SK-N-SH (cell line): ENCODE measurements around the gene CTSF. TPM values are rescaled to one million over a fixed set of nuclear protein-coding genes. Genes with fewer than 3 reads are reported as not detected.

Experiments used
- ELF1 ChIP-seq: IDR thresholded peaks from 2 replicates; pipeline ENCODE4 v1.4.0; 2012
- EP300 ChIP-seq, 2 experiments: IDR thresholded peaks; 2 replicates each; pipeline versions ENCODE4 v1.4.0 to v1.6.1; 2012; ENCODE audit warnings: borderline replicate concordance in 1 of 2, low read depth in 1 of 2, low read length in 1 of 2
- FOSL2 ChIP-seq: IDR thresholded peaks from 2 replicates; pipeline ENCODE4 v1.4.0; 2012; ENCODE audit warnings: low read depth, mild to moderate bottlenecking, moderate library complexity, borderline replicate concordance
- FOXJ3 ChIP-seq: sonication (generic); formaldehyde crosslinking; IDR thresholded peaks from 2 replicates; pipeline ENCODE4 v1.5.1; 2020; ENCODE audit warnings: mild to moderate bottlenecking, missing genetic modification reagents
- GATA2 ChIP-seq: sonication (generic); formaldehyde crosslinking; IDR thresholded peaks from 2 replicates; pipeline ENCODE4 v1.5.0; 2020; ENCODE audit warnings: mild to moderate bottlenecking, missing genetic modification reagents
- JUND ChIP-seq: IDR thresholded peaks from 2 replicates; pipeline ENCODE4 v1.4.0; 2012
- MEF2A ChIP-seq: IDR thresholded peaks from 2 replicates; pipeline ENCODE4 v1.4.0; 2012; ENCODE audit warnings: low read depth, borderline replicate concordance
- NFIC ChIP-seq: IDR thresholded peaks from 2 replicates; pipeline ENCODE4 v1.4.0; 2012; ENCODE audit warnings: borderline replicate concordance
- RAD21 ChIP-seq: IDR thresholded peaks from 2 replicates; pipeline ENCODE4 v1.6.1; 2012; ENCODE audit warnings: mild to moderate bottlenecking, low read length
- REST ChIP-seq: IDR thresholded peaks from 2 replicates; pipeline ENCODE4 v1.6.1; 2012; ENCODE audit warnings: mild to moderate bottlenecking, low read depth, low read length, moderate library complexity
- RFX5 ChIP-seq: IDR thresholded peaks from 2 replicates; pipeline ENCODE4 v1.6.1; 2012; ENCODE audit warnings: mild to moderate bottlenecking, improper control_type of control experiment, low read length
- RXRA ChIP-seq: IDR thresholded peaks from 2 replicates; pipeline ENCODE4 v1.4.0; 2012; ENCODE audit warnings: low read depth, mild to moderate bottlenecking, borderline replicate concordance
- TAF1 ChIP-seq: IDR thresholded peaks from 2 replicates; pipeline ENCODE4 v1.6.1; 2012; ENCODE audit warnings: low read depth, mild to moderate bottlenecking, low read length, moderate library complexity, borderline replicate concordance
- TCF12 ChIP-seq: IDR thresholded peaks from 2 replicates; pipeline ENCODE4 v1.4.0; 2012
- YY1 ChIP-seq: IDR thresholded peaks from 2 replicates; pipeline ENCODE4 v1.4.0; 2012; ENCODE audit warnings: low read depth, mild to moderate bottlenecking
- polyA plus RNA-seq, 3 experiments: library from polyadenylated mRNA; depleted of rRNA; stranded (reverse); fragments of >200 nt; gene quantifications; 2 replicates each; pipeline ENCODE4 v1.2.3, GENCODE V29; 2012
- TF ChIP-seq, protein P1 (sequence below): IDR thresholded peaks from 2 replicates; pipeline ENCODE4 v1.4.0; 2012; ENCODE audit warnings: low read depth, borderline replicate concordance
- TF ChIP-seq, protein P2 (sequence below): fragments of 200-600 bp; sonication (generic); IDR thresholded peaks from 2 replicates; pipeline ENCODE4 v1.6.1; 2017; ENCODE audit warnings: antibody characterized with exemption, mild to moderate bottlenecking, moderate library complexity

Gene CTSF
- polyA plus RNA-seq, 1 of the 3 experiments (the other 2 are of a cell fraction) = 57.2 TPM

DNA sequence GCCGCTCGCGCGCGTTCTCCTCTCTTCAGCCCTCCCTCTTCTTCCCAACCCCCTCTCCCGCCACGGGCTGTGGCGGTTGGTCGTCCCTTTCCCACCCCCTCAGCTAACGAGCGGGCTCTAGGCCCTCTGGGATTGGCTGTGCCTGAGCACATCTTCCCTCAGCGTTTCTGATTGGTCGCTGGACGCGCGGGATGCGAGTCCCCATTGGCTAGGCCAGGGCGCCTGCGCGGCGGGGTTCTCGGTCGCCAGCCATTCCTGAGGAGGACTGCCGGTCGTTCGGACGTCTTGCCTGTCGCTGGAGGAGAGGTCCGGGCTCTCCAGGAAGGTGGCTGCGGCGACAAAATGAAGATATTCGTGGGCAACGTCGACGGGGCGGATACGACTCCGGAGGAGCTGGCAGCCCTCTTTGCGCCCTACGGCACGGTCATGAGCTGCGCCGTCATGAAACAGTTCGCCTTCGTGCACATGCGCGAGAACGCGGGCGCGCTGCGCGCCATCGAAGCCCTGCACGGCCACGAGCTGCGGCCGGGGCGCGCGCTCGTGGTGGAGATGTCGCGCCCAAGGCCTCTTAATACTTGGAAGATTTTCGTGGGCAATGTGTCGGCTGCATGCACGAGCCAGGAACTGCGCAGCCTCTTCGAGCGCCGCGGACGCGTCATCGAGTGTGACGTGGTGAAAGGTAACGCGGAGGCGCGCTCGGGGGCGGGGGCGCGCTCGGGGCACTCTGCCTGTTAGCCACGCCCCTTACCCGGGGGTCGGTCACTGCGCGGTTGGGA, 48.2 kb upstream of the CTSF start, which contains the start of gene RBM14 (continued):
- TF ChIP-seq, protein P1, sequence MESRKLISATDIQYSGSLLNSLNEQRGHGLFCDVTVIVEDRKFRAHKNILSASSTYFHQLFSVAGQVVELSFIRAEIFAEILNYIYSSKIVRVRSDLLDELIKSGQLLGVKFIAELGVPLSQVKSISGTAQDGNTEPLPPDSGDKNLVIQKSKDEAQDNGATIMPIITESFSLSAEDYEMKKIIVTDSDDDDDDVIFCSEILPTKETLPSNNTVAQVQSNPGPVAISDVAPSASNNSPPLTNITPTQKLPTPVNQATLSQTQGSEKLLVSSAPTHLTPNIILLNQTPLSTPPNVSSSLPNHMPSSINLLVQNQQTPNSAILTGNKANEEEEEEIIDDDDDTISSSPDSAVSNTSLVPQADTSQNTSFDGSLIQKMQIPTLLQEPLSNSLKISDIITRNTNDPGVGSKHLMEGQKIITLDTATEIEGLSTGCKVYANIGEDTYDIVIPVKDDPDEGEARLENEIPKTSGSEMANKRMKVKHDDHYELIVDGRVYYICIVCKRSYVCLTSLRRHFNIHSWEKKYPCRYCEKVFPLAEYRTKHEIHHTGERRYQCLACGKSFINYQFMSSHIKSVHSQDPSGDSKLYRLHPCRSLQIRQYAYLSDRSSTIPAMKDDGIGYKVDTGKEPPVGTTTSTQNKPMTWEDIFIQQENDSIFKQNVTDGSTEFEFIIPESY = no peak
- TF ChIP-seq RXRA (no peak), YY1 (peak; percentile 80), NFIC (no peak), RAD21 (no peak), FOXJ3 (CRISPR knock-in tag) (no peak), FOSL2 (no peak), EP300 (IDR thresholded peaks at IDR 0.05; ENCODE audit: borderline replicate concordance in 1 of 2, low read depth in 1 of 2, low read length in 1 of 2) (no peak), RFX5 (peak; percentile 82), JUND (no peak), REST (peak; percentile 53; the same call in 1 of the 2 replicates), ELF1 (no peak), TCF12 (no peak), GATA2 (CRISPR knock-in tag) (no peak), TAF1 (peak; percentile 97), MEF2A (no peak)
- TF ChIP-seq, protein P2, sequence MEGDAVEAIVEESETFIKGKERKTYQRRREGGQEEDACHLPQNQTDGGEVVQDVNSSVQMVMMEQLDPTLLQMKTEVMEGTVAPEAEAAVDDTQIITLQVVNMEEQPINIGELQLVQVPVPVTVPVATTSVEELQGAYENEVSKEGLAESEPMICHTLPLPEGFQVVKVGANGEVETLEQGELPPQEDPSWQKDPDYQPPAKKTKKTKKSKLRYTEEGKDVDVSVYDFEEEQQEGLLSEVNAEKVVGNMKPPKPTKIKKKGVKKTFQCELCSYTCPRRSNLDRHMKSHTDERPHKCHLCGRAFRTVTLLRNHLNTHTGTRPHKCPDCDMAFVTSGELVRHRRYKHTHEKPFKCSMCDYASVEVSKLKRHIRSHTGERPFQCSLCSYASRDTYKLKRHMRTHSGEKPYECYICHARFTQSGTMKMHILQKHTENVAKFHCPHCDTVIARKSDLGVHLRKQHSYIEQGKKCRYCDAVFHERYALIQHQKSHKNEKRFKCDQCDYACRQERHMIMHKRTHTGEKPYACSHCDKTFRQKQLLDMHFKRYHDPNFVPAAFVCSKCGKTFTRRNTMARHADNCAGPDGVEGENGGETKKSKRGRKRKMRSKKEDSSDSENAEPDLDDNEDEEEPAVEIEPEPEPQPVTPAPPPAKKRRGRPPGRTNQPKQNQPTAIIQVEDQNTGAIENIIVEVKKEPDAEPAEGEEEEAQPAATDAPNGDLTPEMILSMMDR = no peak
